Measurements from ENCODE around the gene OR5B12. TPM values are rescaled to one million over a fixed set of nuclear protein-coding genes. Genes with fewer than 3 reads are reported as not detected.

The OR5B12 gene
- total RNA-seq, 2 donors from 2014 or later: not detected

GRCh38 chr11:58444300-58444699 is 2.3 kb upstream of the OR5B12 start:
- 86% methylated on average over 1 to 2 of the region's 2 CpGs for WGBS, 2 experiments (ENCODE audit: insufficient coverage in 1 of 2, insufficient read length in 1 of 2)
- H3K9me3 ChIP-seq (ENCODE audit: control insufficient read depth, low read length): no peaks in the 10 kb centered on the region
- Mint-ChIP-seq H3K4me3 (no peak overlapping the region), H3K27ac (no peak overlapping the region), H3K27me3 (ENCODE audit: insufficient read depth) (no peaks in the 10 kb centered on the region), H3K9me3 (peaks cover 11% of the 10 kb centered on the region), H3K36me3 (ENCODE audit: low read depth) (no peaks in the 10 kb centered on the region), H3K4me1 (no peaks in the 10 kb centered on the region)
- no peak overlapping the region for H3K27ac ChIP-seq (ENCODE audit: low read depth, low read length)
- TF ChIP-seq CTCF (conservative IDR thresholded peaks at IDR 0.05): no peak
- no peak overlapping the region for H3K9ac ChIP-seq (ENCODE audit: extremely low read depth, low read length, poor library complexity, severe bottlenecking)
- H3K36me3 ChIP-seq (ENCODE audit: control insufficient read depth, insufficient read depth, low read length): no peaks in the 10 kb centered on the region
- H3K27me3 ChIP-seq (ENCODE audit: control insufficient read depth, insufficient read depth, low read length, poor library complexity, severe bottlenecking): no peaks in the 10 kb centered on the region
- no peak for DNase-seq
- H3K4me3 ChIP-seq (ENCODE audit: low read length): no peak overlapping the region
- no peaks in the 10 kb centered on the region for H3K4me1 ChIP-seq (ENCODE audit: control insufficient read depth, insufficient read depth, low read length)

- Mint-ChIP-seq H3K36me3 (ENCODE audit: low read depth) (no peaks in the 10 kb centered on the region), H3K27me3 (ENCODE audit: insufficient read depth) (no peaks in the 10 kb centered on the region), H3K9me3 (no peaks in the 10 kb centered on the region), H3K4me1 (no peaks in the 10 kb centered on the region), H3K27ac (no peak overlapping the region), H3K4me3 (no peak overlapping the region)
- no peak overlapping the region for H3K4me3 ChIP-seq (ENCODE audit: low read length)
- TF ChIP-seq CTCF (conservative IDR thresholded peaks at IDR 0.05): no peak
- H3K9ac ChIP-seq (ENCODE audit: extremely low read depth, low read length, poor library complexity, severe bottlenecking): no peak overlapping the region
- H3K27me3 ChIP-seq (ENCODE audit: control insufficient read depth, insufficient read depth, low read length, poor library complexity, severe bottlenecking): no peaks in the 10 kb centered on the region
- H3K9me3 ChIP-seq (ENCODE audit: control insufficient read depth, low read length): no peaks in the 10 kb centered on the region
- 49 to 76% methylated on average over 3 to 4 of the region's 4 CpGs for WGBS, 2 experiments (ENCODE audit: insufficient coverage in 1 of 2, insufficient read length in 1 of 2)
- H3K27ac ChIP-seq (ENCODE audit: low read depth, low read length): no peak overlapping the region
- no peaks in the 10 kb centered on the region for H3K4me1 ChIP-seq (ENCODE audit: control insufficient read depth, insufficient read depth, low read length)
- no peak for DNase-seq
- no peaks in the 10 kb centered on the region for H3K36me3 ChIP-seq (ENCODE audit: control insufficient read depth, insufficient read depth, low read length)
These were observed 3.5 kb downstream of the OR5B12 start for GRCh38 chr11:58438486-58438885.

- no peaks in the 10 kb centered on the region for H3K4me1 Mint-ChIP-seq
- no peaks in the 10 kb centered on the region for H3K27me3 ChIP-seq (ENCODE audit: control insufficient read depth, insufficient read depth, low read length, poor library complexity, severe bottlenecking)
- TF ChIP-seq CTCF (conservative IDR thresholded peaks at IDR 0.05): no peak
- no peak overlapping the region for H3K4me3 ChIP-seq (ENCODE audit: low read length)
- H3K27ac Mint-ChIP-seq: no peak overlapping the region
- no peak for DNase-seq
- no peak overlapping the region for H3K27ac ChIP-seq (ENCODE audit: low read depth, low read length)
- no peaks in the 10 kb centered on the region for H3K36me3 Mint-ChIP-seq (ENCODE audit: low read depth)
- no peak overlapping the region for H3K4me3 Mint-ChIP-seq
- H3K9ac ChIP-seq (ENCODE audit: extremely low read depth, low read length, poor library complexity, severe bottlenecking): no peak overlapping the region
- 93 to 97% methylated on average over 2 of the region's 3 CpGs for WGBS, 2 experiments (ENCODE audit: insufficient coverage in 1 of 2, insufficient read length in 1 of 2)
- H3K9me3 Mint-ChIP-seq: no peaks in the 10 kb centered on the region
- H3K4me1 ChIP-seq (ENCODE audit: control insufficient read depth, insufficient read depth, low read length): no peaks in the 10 kb centered on the region
- H3K9me3 ChIP-seq (ENCODE audit: control insufficient read depth, low read length): peaks cover 3% of the 10 kb centered on the region
- no peaks in the 10 kb centered on the region for H3K27me3 Mint-ChIP-seq (ENCODE audit: insufficient read depth)
- no peaks in the 10 kb centered on the region for H3K36me3 ChIP-seq (ENCODE audit: control insufficient read depth, insufficient read depth, low read length)
These were observed 7.8 kb downstream of the OR5B12 start for GRCh38 chr11:58434217-58434616.
